ENCODE data around the gene IL20.

DNA sequence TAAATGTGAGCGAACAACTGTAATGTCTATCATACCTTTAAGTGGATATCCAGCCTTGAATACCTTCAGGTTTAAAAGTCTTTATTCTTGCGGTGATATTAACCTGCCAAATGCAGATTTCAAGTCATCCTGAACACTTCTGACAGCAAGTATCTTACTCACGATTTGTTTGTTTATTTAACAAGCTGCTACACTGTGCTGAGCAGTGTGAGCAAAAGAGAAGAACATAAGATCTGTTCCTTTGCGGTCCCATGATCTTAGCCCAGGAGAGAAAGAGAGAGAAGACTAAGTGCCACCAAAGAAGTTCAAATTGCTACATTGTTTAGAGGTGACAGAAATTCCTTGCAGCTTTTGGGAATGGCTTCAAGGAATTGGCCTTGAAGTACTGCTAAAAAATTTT, 22.3 kb downstream of the IL20 start:
- TF ChIP-seq, protein P1, sequence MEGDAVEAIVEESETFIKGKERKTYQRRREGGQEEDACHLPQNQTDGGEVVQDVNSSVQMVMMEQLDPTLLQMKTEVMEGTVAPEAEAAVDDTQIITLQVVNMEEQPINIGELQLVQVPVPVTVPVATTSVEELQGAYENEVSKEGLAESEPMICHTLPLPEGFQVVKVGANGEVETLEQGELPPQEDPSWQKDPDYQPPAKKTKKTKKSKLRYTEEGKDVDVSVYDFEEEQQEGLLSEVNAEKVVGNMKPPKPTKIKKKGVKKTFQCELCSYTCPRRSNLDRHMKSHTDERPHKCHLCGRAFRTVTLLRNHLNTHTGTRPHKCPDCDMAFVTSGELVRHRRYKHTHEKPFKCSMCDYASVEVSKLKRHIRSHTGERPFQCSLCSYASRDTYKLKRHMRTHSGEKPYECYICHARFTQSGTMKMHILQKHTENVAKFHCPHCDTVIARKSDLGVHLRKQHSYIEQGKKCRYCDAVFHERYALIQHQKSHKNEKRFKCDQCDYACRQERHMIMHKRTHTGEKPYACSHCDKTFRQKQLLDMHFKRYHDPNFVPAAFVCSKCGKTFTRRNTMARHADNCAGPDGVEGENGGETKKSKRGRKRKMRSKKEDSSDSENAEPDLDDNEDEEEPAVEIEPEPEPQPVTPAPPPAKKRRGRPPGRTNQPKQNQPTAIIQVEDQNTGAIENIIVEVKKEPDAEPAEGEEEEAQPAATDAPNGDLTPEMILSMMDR (IDR thresholded peaks at IDR 0.05): no peak
- TF ChIP-seq POLR2A (IDR thresholded peaks at IDR 0.05): no peak
